A172 (cell line): ENCODE measurements around the gene SRCIN1. TPM values are rescaled to one million over a fixed set of nuclear protein-coding genes. Genes with fewer than 3 reads are reported as not detected.
A peak's percentile ranks its signal among the peaks of the same experiment; 100 is the strongest.
"Not testable (repeated sequence)": the region's sequence is repeated elsewhere in the genome, so short reads cannot be mapped to it uniquely, and the experiment has no call there.

Source experiments
- DNase-seq: peaks from one replicate; pipeline ENCODE4 v3.0.0-alpha.2; 2015; ENCODE audit warnings: low spot score
- total RNA-seq: library from RNA; depleted of rRNA; stranded (reverse); fragments of >200 nt; shearing (Covaris generic); gene quantifications from 2 replicates; pipeline ENCODE4 v1.2.3, GENCODE V29; 2014

Gene SRCIN1
- total RNA-seq, 1 experiment from 2014 or later, result 0.19 TPM

DNA sequence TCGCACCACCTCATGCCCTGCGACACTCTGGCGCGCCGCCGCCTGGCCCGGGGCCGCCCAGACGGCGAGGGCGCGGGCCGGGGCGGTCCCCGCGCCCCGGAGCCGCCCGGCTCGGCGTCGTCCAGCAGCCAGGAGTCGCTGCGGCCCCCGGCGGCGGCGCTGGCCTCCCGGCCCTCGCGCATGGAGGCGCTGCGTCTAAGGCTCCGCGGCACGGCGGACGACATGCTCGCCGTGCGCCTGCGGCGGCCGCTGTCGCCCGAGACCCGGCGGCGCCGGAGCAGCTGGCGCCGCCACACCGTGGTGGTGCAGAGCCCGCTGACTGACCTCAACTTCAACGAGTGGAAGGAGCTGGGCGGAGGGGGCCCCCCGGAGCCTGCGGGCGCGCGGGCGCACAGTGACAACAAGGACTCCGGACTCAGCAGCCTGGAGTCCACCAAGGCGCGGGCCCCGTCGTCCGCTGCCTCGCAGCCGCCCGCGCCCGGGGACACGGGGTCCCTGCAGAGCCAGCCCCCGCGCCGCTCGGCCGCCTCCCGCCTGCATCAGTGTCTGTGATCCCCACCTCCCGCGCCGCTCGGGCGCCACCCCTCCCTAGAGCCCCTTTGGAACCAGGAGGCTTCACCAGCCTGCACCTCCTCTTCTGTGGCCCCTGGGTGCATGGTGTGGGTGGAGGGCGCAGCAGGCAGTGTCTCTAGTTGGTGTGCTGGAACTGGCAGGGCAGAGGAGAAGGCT is 95.2 kb downstream of the SRCIN1 start:
- DNase-seq, result no peak

DNA sequence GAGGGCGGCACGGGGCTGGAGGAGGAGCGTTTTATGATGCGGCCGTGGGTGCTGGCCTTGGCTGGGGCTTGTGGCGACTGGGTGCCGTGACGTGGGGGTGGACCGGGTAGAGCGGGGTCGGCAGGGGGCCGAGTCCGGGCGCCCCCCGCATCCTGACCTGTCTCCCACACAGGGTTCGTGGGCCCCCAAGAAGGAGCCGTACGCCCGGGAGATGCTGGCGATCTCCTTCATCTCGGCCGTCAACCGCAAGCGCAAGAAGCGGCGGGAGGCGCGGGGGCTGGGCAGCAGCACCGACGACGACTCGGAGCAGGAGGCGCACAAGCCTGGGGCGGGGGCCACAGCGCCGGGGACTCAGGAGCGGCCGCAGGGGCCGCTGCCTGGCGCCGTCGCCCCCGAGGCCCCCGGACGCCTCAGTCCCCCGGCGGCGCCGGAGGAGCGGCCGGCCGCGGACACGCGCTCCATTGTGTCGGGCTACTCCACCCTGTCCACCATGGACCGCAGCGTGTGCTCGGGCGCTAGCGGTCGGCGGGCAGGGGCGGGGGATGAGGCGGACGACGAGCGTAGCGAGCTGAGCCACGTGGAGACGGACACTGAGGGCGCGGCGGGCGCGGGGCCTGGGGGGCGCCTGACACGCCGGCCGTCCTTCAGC is 95.9 kb downstream of the SRCIN1 start:
- DNase-seq, result no peak

- peak; percentile 67 for DNase-seq
Measured at GRCh38 chr17:38508954-38509771, 96.6 kb downstream of the SRCIN1 start.

GRCh38 chr17:38508570-38508950 is 97.2 kb downstream of the SRCIN1 start:
- DNase-seq, result no peak

GRCh38 chr17:38507921-38508569 is 97.7 kb downstream of the SRCIN1 start:
- no peak for DNase-seq

- no peak for DNase-seq
Measured at GRCh38 chr17:38507436-38507835, 98.3 kb downstream of the SRCIN1 start.

DNA sequence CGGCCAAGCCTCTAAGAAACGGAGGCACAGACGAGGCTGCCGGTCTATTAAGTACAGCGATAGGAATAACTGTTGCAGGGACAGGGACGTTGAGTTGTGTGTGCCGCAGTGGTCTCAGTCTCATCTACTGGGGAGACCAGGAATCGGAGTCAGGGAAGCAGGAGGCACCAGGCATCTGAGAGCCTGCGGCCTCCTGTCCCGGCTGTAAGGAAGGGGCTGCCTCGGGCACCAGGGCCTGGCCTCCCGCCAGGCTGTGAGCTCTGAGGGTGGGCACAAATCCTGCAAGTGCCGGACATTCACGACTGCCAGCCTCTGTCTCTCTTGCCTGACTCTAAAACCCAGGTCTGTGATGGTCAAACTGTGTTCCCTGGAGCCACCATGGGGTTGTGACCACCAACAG is 101.5 kb downstream of the SRCIN1 start:
- DNase-seq, result no peak

- DNase-seq, result not testable (repeated sequence)
Measured at GRCh38 chr17:38503286-38503913, 102.4 kb downstream of the SRCIN1 start.

DNA sequence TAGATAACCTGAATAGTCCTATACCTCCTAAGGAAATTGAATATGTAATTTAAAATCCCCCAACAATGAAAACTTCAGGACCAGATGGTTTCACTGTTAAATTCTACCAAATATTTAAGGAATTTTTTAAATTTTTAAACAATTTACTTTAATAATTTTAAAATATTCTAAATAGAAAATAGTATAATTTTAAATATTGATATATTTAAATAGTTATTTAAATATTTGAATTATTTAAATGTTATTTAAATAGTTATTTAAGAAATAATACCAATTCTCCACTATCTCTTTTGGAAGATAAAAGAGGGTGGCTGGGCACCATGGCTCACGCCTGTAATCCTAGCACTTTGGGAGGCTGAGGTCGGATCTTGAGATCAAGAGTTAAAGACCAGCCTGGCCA is 104.0 kb downstream of the SRCIN1 start:
- not testable (repeated sequence) for DNase-seq

- not testable (repeated sequence) for DNase-seq
Measured at GRCh38 chr17:38499230-38499629, 106.5 kb downstream of the SRCIN1 start.

GRCh38 chr17:38498353-38498752 is 107.4 kb downstream of the SRCIN1 start:
- DNase-seq, result no peak

DNA sequence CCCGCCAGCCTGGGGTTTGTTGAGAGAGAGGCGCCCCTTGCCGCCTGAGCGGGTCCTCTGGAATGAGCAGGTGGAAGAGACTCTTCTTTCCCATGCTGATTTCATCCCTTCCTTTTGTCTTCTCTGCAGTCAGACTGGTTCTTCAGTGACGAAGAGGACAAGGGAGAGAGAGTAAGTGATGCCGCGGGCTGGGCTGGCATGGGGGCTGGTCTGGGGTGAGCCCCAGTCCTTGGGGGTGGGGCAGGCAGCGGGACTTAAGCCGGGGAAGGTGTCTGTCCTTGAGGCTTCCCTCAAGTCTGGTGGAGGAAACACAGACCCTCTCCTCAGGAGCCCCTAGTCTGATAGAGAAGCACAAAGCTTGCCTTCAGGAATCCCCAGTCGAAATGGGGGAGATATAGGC is 108.1 kb downstream of the SRCIN1 start:
- not testable (repeated sequence) for DNase-seq

GRCh38 chr17:38494152-38494551 is 111.6 kb downstream of the SRCIN1 start:
- DNase-seq, result not testable (repeated sequence)

DNA sequence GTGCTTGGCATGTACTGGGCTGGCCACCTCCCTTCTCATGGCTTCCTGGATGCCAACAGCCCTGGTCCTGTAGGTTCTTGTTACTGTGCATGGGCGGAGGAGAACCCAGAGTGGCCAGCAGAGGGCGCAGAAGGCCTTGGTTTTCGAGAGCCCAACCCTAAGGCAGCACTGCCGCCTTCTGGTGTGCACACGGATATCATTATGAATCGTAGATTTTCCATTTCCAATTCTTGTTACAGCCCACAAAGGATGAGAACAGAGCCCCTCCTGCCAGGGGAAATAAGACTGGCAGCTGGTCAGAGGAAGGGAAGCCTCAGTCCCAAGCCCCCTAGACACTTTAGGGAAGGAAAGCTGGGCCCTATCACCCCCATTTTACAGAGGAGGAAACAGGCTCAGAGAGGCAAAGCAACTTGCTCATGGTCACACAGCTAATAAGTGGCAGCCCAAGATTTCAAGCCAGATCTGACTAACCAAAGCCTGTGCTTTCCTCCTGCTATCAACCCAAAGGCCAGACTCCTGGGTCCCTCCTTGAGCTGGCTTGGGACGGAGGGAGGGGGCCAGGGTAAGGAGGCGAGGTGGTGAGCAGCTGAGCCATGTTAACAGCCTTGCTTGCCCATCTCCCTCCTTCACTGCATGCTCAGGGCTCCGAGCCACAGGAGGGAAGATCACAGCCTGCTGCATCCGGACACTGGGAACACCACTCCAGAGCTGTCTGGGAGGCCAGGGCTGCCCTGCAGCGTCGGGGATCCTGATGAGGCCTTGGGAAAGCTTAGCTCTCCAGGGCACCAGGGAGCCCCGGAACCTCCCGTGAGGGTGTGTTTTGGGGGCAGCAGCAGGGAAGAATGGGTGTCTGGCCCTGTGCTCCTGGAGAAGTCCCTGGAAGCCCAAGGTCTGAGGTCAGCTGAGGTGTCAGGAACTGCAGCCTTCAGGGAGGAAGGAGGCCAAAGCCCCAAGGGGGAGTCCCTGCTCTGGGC is 113.4 kb downstream of the SRCIN1 start:
- DNase-seq, result peak; percentile 85

DNA sequence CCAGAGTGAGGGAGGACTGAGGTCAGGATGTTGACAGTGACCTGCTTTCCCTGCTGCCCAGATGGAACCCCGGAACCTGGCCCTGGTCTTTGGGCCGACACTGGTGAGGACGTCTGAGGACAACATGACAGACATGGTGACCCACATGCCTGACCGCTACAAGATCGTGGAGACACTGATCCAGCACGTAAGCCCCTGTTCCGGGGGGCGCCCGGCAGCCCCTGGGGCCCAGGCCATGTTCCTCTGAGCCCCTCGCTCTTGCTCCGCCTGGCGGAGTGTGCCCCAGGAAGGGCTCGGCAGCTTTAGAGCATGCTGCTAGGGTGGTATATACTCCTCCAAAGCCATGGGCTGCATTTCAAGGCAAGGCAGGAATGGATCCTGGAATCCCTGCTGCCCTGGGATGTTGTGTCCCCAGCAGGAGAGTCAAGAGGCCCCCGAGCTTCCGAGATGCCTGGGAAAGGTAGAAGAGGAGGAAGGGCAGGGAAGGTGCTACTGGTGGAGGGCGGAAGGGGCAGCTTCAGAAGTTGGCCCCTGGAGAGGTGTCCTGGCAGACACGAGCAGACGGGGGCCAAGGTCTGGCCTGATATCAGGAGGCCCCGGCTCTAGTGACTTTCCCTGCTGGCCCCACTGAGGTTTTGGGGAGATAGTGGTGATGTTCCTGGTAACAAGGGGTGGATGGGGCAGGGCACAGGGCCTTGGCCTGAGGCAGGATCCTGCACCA is 114.2 kb downstream of the SRCIN1 start:
- DNase-seq, result not testable (repeated sequence)

DNA sequence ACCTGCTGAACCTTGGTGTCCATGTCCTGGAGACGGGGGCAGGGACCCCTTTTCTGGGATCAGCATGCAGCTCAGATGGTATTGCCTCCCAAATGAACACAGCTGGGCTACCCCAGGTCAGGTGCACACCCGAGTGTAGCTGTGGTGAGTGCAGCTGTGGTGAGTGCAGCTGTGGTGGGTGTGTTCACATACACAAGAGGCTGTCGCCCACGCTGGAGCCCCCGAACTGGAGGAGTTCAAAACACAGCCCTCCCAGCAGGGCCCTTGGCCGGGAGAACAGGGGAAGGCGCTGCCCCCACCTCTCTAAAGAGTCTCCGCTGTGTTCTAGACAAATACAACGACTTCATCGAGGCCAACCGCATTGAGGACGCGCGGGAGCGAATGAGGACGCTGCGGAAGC is 116.0 kb downstream of the SRCIN1 start:
- not testable (repeated sequence) for DNase-seq

GRCh38 chr17:38485681-38486298 is 120.0 kb downstream of the SRCIN1 start:
- DNase-seq, result not testable (repeated sequence)

- DNase-seq, result no peak
Measured at GRCh38 chr17:38485146-38485468, 120.6 kb downstream of the SRCIN1 start.
